Measurements from ENCODE around the gene POLR2I.

DNA sequence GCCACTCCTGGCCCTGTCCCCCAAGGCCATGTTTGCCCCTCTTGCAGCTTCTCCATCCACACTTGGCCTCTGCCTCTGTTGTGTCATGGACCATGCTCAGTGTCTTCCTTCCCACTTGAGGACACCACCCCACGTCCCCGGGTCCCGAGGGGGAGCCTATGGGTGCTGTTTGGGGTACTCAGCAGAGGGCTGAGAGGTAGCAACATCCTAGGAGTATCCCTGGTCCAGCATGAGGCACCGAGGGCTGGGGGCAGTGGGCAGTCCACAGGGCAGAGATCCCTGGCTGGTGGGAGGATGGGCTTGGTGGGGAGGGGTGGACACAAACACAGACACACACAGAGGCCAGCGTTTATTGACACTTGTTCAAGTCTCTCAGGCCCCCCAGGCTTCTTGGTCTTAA lies 35.9 kb upstream of the POLR2I start:
- no peak for TF ChIP-seq CTCF (conservative IDR thresholded peaks at IDR 0.05; ENCODE audit: low read depth, low read length)
- no peak for TF ChIP-seq EZH2 (IDR thresholded peaks at IDR 0.05; ENCODE audit: borderline replicate concordance, low read depth, low read length, poor library complexity, severe bottlenecking)
